ENCODE data around the gene FYCO1.
A peak's percentile ranks its signal among the peaks of the same experiment; 100 is the strongest.
"Not testable (repeated sequence)": the region's sequence is repeated elsewhere in the genome, so short reads cannot be mapped to it uniquely, and the experiment has no call there.

FYCO1 gene

DNA sequence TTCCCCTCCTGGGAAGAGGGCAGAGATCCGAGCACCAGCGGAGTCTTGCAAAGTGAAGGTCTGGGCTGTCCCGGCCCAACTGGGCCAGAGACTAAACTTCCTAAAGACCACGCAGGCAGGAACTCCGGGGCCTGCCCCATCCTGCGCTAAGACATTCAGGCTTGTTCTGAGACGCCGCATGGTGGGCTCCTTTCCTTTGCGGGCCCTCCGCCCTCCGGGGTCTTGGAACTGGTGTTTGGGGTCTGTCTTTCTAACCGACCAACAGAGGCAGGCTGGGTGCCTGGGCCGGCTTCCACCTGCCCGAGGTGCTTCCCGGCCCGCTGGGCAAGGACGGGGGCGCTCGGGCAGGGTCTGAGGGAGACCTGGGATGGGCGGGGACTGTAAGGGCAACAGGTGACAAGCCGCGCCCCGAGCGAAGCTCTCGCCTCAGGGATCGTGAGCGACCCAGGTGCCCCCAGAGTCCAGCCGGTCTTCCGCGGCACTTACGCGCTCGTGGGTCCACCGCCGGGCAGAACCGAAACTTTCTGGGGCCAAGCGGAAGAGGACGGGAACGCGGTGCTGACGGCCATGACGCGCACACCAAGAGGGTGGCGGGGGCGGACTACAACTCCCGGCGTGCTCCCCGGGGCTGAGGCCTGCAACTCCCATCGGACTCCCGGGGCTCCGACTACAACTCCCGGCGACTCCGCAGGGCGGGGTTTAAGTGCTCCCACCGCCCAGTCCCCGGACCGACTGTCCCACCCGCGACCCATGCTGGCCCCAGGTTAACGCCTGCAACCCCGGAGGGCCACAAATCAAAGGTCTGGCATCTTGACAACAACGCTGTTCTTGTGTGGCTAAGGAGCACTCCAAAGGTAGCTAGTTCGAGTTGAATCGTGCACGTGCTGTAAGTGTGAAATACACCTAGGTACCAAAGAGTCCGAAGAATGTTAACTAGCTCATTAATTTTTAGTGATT lies at the start of gene FYCO1:
Gene FYCO1 (minus strand): TSS at position 589 of the 957 bp plus-strand sequence. CDS start 10,914 bp downstream, outside the sequence.
- peak; percentile 90 for DNase-seq

DNA sequence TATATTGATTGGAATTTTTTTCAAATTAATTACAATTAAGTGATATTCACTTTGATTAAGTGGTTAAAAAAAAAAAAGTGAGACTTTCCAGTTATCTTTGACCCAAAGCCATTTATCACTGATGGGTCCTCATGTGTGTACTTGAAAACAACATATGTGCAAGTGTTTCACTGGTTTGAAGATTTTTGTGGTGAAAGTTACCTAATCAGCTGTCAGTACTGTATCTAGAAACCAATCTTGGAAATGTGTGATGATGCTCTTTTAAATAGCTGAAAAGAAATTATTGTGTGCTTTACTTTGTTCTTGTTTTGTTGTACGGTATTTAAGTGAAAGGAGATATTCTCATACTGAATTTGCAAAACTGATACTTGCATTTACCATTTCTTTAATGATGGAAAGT lies 43.3 kb upstream of the FYCO1 start:
- DNase-seq: no peak

DNA sequence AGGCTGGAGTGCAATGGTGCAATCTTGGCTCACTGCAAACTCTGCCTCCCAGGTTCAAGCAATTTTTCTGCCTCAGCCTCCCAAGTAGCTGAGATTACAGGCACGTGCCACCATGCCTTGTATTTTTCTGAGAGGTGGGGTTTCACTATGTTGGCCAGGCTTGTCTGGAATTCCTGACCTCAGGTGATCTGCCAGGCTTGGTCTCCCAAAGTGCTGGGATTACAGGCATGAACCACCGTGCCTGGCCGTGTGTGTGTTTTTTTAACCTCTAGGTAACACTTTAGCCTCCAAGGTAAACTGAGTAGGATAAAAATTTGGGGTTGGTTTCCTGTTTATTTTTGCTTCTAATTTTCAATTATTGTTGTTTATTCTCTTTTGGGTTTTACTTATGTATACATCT lies 42.4 kb upstream of the FYCO1 start:
- not testable (repeated sequence) for DNase-seq

- no peak for DNase-seq
Observed at GRCh38 chr3:46036191-46036590, 40.6 kb upstream of the FYCO1 start.

DNA sequence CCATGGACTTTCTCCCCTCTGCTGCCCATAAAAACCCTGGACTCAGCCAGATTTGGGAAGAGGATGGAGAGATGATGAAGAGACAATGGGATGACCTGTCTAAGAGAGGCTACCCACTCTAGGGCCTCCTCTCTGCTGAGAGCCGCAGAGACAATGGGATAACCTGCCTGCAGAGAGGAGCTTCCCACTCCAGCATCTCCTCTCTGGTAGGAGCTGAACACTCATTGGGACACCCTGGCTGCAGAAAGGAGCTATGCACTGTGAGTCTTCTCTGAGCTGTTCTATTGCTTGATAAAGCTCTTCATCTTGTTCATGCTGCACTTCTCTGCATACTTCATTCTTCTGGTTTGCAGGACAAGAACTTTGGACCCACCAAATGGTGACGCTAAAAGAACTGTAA lies 36.1 kb upstream of the FYCO1 start:
- no peak for DNase-seq

- DNase-seq: no peak
Observed at GRCh38 chr3:46031269-46031668, 35.6 kb upstream of the FYCO1 start.

- DNase-seq: no peak
Observed at GRCh38 chr3:46030626-46031025, 35.0 kb upstream of the FYCO1 start.

- DNase-seq: no peak
Observed at GRCh38 chr3:46029953-46030543, 34.4 kb upstream of the FYCO1 start.

GRCh38 chr3:46027736-46028397 lies 32.2 kb upstream of the FYCO1 start:
- DNase-seq: no peak

GRCh38 chr3:46027021-46027705 lies 31.5 kb upstream of the FYCO1 start, which contains the start of gene XCR1:
Gene XCR1 (minus strand): TSS chr3:46027483. CDS start chr3:46021947, 5,536 bp downstream.
- DNase-seq: no peak

DNA sequence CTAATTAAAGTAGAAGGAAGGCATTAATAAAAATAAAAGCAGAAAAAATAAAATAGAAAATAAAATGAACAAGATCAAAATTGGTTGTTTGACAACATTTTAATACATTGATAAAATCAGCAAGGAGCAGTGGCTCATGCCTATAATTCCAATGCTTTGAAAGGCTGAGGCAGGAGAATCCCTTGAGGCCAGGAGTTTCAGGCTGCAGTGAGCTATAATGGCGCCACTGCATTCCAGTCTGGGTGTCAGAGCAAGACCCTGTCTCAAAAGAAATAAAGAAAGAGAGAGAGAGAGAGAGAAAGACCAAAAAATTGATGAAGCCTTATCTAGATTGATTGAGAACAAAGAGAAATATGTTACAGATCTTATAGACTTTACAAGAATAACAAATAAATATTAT lies 29.5 kb upstream of the FYCO1 start:
- DNase-seq: no peak

DNA sequence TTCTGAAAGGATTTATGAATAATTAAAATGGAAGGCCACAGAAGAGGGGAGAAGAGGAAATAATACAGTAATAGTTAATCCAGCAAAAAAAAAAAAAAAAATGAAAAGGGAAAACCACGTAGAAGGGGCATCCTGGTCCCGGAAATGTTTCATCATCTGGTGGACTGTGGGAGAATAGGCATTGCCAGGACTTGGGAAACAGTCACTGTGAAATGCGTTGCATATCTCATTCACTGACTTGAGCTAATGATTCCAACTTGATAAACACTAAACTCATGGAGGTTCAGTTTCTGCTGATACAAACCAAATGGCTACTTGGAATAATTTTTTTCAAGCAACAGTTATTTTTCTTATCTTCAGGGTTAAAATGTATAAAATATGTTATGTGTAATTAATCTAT lies 28.5 kb upstream of the FYCO1 start:
- no peak for DNase-seq

GRCh38 chr3:46022909-46023785 lies 27.5 kb upstream of the FYCO1 start:
- DNase-seq: no peak

DNA sequence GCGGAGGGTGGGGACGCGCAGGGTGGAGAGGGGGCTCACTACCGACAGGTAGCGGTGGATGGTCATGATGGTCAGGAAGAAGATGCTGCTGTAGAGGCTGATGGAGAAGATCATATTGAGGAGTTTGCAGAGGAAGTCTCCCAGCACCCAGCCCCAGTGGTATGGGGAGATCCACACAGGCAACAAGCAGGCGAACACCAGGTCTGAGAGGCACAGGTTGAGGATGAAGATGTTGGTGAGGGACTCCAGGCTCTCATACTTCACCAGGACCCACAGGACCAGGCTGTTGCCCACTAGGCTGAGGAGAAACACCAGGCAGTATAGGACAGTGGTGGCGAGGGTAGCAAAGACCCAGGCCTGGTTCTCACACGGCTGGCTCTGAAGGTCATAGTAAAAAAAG lies 25.9 kb upstream of the FYCO1 start:
- DNase-seq: no peak

GRCh38 chr3:46020766-46021510 lies 25.3 kb upstream of the FYCO1 start:
- no peak for DNase-seq

DNA sequence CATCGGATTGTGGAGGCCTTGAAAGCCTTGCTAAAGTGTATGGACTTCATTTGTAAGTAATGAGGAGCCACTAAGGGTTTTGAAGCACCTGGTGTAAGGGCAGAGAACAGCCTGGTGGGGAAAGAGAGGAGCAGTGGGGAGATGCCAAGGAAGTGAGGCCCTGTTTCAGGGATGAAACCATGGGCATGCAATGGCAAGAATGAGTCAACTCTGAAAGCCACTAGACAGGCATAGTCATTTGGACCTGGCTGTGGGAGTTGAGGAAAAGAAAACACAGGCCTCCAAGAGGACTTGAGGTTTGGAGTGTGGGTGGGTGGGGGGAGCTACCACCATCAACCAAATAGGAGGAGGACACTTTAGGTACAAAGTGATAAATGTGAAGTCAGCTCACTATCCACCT lies 24.1 kb upstream of the FYCO1 start:
- peak; percentile 54 for DNase-seq

- DNase-seq: no peak
Observed at GRCh38 chr3:46017720-46018119, 22.1 kb upstream of the FYCO1 start.

DNA sequence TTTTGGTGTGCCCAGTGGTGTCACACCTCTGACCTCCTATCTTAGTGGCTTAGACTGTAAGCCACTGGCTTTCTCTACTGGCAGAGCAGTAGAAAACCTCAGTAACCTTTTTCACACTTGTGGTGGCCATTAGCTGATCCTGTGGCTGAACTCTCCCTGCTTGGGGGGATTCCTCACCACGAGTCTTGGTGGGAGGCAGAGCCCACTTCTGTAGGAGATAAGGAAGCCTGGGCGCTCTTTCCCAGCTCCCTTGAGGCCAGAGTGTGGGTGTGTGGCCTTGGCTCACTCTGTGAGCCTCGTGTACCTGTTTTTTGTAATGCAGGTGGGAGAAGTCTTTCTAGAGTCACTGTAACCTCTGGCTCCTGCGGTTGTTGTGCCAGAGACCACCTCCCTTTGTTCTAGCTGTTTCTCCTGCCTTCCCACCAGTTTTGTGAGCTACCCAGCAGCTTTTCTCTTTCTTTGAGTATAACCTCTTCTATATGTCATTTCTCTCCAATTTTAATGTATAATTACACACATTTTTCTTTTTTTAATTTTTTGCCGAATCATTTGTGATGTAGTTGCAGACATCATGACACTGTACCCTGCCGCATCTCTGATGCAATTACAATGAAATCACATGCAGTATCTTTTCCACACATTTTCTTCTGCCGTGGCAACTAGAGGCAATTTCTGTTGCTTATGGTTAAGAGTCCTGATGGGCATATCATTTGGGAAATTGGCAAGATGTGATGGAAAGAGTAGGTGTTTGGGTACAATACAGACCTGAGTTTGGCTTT lies 17.9 kb upstream of the FYCO1 start:
- DNase-seq: no peak

- DNase-seq: no peak
Observed at GRCh38 chr3:46012246-46012645, 16.6 kb upstream of the FYCO1 start.

DNA sequence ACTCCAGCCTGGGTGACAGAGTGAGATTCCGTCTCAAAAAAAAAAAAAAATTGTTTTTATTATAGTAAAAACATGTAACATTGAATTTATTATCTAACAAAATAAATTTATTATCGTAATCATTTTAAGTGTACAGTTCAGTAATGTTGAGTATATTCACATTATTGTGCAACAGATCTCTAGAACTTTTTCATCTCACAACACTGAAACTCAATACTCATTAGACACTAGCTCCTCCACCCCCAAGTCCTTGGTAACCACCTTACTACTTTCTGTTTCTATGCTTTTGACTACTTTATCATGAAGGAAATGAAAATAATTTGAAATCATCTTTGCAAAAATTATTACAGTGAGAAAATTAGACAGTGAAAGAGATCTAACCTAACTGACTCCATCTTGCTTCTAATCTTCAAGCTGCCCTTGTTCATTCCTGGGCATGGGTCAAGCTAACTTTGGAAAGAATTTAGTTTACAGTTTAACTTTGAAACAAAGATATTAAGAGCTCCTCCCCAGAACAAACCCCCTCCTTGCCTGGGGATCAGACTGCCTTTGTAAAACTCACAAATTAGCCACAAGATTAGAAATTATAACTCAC lies 15.0 kb upstream of the FYCO1 start:
- DNase-seq: no peak
